NB4 (cell line): Measurements from ENCODE around the gene SDE2.

Source experiments
- CTCF ChIP-seq: IDR thresholded peaks from one replicate; pipeline ENCODE4 v1.5.1; 2012; ENCODE audit warnings: low read depth, low read length
- MAX ChIP-seq: IDR thresholded peaks from 2 replicates; pipeline ENCODE4 v1.6.1; 2011; ENCODE audit warnings: low read depth, low read length
- MYC ChIP-seq: IDR thresholded peaks from 2 replicates; pipeline ENCODE4 v1.6.1; 2011; ENCODE audit warnings: low read depth, low read length
- POLR2A ChIP-seq: IDR thresholded peaks from 2 replicates; pipeline ENCODE4 v1.6.1; 2011; ENCODE audit warnings: mild to moderate bottlenecking; ENCODE audit not compliant: insufficient read length; ENCODE audit errors: extremely low read depth

- TF ChIP-seq CTCF (no peak), POLR2A (no peak), MAX (no peak), MYC (no peak)
These were observed 27.7 kb upstream of the SDE2 start for GRCh38 chr1:226026833-226027232.
